ENCODE data around the gene RGPD3.
"Not testable (repeated sequence)": the region's sequence is repeated elsewhere in the genome, so short reads cannot be mapped to it uniquely, and the experiment has no call there.

- TF ChIP-seq MYNN (tag by site-specific recombination; IDR thresholded peaks at IDR 0.05; ENCODE audit: borderline replicate concordance); CTCF (tag by site-specific recombination; IDR thresholded peaks at IDR 0.05); ZNF768 (tag by site-specific recombination; IDR thresholded peaks at IDR 0.05); ZBTB6 (tag by site-specific recombination; IDR thresholded peaks at IDR 0.05); ZNF629 (tag by site-specific recombination; IDR thresholded peaks at IDR 0.05); ATF2 (tag by site-specific recombination; IDR thresholded peaks at IDR 0.05; ENCODE audit: low read depth); GLIS2 (tag by site-specific recombination; IDR thresholded peaks at IDR 0.05); ZBTB49 (tag by site-specific recombination; IDR thresholded peaks at IDR 0.05; ENCODE audit: low read depth); ZNF10 (tag by site-specific recombination; IDR thresholded peaks at IDR 0.05); ZFP37 (tag by site-specific recombination; IDR thresholded peaks at IDR 0.05); ZNF677 (tag by site-specific recombination; IDR thresholded peaks at IDR 0.05); ZNF488 (tag by site-specific recombination; IDR thresholded peaks at IDR 0.05); FEZF1 (tag by site-specific recombination; IDR thresholded peaks at IDR 0.05); PBX3 (CRISPR knock-in tag; IDR thresholded peaks at IDR 0.05): not testable (repeated sequence)
Observed at GRCh38 chr2:106381867-106382266, 86.3 kb downstream of the RGPD3 start.

Measured in HEK293 (cell line).